Esophagus squamous epithelium (tissue), 4 donors: ENCODE data around the gene NDUFV1.
"Not testable (repeated sequence)": the region's sequence is repeated elsewhere in the genome, so short reads cannot be mapped to it uniquely, and the experiment has no call there.

Experiments used
- POLR2A ChIP-seq, 4 donors: fragments of 450-650 bp; IDR thresholded peaks; one replicate each; pipeline ENCODE4 v1.6.1; 2017; ENCODE audit warnings: antibody characterized with exemption in 4 of 4, mild to moderate bottlenecking in 4 of 4, moderate library complexity in 3 of 4
- TF ChIP-seq, protein P1 (sequence below), 6 experiments: fragments of 450-650 bp in 4 of 6; fragments of 200-600 bp in 2 of 6; sonication (generic) in 2 of 6; IDR thresholded peaks; one replicate each; pipeline ENCODE4 v1.5.1; 2016 to 2019; ENCODE audit warnings: antibody characterized with exemption in 6 of 6, mild to moderate bottlenecking in 4 of 6, moderate library complexity in 4 of 6

DNA sequence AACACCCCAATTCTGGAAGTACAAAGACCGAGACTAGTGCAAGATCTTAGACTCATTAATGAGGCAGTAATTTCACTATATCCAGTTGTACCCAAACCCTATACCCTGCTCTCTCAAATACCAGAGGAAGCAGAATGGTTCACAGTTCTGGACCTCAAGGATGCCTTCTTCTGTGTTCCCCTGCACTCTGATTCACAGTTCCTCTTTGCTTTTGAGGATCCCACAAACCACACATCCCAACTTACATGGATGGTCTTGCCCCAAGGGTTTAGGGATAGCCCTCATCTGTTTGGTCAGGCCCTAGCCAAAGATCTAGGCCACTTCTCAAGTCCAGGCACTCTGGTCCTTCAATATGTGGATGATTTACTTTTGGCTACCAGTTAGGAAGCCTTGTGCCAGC lies 17.1 kb downstream of the NDUFV1 start:
- TF ChIP-seq, protein P1, sequence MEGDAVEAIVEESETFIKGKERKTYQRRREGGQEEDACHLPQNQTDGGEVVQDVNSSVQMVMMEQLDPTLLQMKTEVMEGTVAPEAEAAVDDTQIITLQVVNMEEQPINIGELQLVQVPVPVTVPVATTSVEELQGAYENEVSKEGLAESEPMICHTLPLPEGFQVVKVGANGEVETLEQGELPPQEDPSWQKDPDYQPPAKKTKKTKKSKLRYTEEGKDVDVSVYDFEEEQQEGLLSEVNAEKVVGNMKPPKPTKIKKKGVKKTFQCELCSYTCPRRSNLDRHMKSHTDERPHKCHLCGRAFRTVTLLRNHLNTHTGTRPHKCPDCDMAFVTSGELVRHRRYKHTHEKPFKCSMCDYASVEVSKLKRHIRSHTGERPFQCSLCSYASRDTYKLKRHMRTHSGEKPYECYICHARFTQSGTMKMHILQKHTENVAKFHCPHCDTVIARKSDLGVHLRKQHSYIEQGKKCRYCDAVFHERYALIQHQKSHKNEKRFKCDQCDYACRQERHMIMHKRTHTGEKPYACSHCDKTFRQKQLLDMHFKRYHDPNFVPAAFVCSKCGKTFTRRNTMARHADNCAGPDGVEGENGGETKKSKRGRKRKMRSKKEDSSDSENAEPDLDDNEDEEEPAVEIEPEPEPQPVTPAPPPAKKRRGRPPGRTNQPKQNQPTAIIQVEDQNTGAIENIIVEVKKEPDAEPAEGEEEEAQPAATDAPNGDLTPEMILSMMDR (IDR thresholded peaks at IDR 0.05) = not testable (repeated sequence)
- TF ChIP-seq POLR2A (IDR thresholded peaks at IDR 0.05) = not testable (repeated sequence)
